HFF-Myc (cell line): ENCODE results near the gene IRAK4.

Experiments used
- DNase-seq: peaks from one replicate; pipeline ENCODE4 v3.0.0-alpha.2; 2011; ENCODE audit warnings: low read depth; ENCODE audit errors: extremely low read depth
- H3K4me3 ChIP-seq: replicated peaks from 2 replicates; pipeline ENCODE4 v1.5.1; 2011; ENCODE audit warnings: low read depth, mild to moderate bottlenecking, control low read depth, low read length
- TF ChIP-seq, protein P1 (sequence below): IDR thresholded peaks from 2 replicates; pipeline ENCODE4 v1.5.1; 2012; ENCODE audit warnings: mild to moderate bottlenecking, low read depth, low read length, control low read depth; ENCODE audit errors: missing control alignments

The IRAK4 gene

DNA sequence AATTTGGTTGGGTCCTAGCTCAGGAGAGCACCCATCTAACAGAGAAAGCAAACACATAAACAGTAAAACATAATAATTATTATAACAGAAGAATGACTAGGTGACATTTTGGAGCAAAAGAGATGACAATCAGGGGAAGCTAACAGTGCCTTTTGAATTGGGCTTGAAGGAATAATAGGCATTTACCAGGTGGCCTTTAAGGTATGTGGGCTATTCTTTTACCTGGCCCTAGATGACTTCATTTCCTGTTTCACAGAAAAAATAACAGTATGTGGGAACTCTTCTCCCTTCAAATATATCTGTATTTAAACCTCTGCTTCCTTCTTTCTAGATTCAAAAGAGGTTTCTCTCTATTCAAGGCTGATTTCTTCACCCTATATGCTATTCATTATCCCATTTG, 3.8 kb downstream of the IRAK4 start:
- no peak for DNase-seq
- H3K4me3 ChIP-seq: no peak overlapping the region
- TF ChIP-seq, protein P1, sequence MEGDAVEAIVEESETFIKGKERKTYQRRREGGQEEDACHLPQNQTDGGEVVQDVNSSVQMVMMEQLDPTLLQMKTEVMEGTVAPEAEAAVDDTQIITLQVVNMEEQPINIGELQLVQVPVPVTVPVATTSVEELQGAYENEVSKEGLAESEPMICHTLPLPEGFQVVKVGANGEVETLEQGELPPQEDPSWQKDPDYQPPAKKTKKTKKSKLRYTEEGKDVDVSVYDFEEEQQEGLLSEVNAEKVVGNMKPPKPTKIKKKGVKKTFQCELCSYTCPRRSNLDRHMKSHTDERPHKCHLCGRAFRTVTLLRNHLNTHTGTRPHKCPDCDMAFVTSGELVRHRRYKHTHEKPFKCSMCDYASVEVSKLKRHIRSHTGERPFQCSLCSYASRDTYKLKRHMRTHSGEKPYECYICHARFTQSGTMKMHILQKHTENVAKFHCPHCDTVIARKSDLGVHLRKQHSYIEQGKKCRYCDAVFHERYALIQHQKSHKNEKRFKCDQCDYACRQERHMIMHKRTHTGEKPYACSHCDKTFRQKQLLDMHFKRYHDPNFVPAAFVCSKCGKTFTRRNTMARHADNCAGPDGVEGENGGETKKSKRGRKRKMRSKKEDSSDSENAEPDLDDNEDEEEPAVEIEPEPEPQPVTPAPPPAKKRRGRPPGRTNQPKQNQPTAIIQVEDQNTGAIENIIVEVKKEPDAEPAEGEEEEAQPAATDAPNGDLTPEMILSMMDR: no peak

DNA sequence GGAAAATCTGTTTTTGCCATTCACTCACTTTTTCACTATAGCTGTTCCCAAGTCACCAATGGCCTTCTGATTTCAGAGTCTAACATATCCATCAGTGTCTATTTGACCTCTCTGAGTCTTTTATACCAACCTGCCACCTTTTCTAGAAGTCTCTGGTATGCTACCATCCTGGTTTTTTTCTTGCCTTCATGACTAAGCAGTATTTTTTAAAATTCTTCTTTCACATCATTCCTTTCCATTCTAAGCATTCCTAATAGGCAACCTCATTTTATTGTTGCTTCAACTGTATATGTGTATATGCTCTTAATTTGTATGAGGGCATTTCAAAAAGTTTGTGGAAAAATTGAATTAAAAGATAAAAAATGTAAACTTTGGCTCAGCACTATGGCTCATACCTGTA, 5.0 kb downstream of the IRAK4 start:
- DNase-seq: no peak
- TF ChIP-seq, protein P1: no peak
- H3K4me3 ChIP-seq: no peak overlapping the region

DNA sequence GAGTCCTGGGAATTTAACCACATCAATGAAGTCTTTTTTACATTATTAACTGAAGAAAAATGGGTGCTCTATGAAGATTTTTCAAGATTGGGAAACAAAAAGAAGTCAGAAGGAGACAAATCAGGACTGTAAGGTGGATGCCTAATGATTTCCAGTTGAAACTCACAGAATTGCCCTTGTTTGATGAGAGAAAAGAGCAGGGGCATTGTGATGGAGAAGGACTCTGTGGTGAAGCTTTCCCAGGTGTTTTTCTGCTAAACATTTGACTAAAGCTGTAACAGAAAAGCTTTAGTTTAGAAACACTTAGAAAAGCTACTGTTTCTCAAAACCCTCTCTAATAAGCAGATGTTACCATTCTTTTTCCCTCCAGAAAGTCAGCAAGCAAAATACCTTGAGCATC, 5.8 kb downstream of the IRAK4 start:
- no peak overlapping the region for H3K4me3 ChIP-seq
- TF ChIP-seq, protein P1: no peak

DNA sequence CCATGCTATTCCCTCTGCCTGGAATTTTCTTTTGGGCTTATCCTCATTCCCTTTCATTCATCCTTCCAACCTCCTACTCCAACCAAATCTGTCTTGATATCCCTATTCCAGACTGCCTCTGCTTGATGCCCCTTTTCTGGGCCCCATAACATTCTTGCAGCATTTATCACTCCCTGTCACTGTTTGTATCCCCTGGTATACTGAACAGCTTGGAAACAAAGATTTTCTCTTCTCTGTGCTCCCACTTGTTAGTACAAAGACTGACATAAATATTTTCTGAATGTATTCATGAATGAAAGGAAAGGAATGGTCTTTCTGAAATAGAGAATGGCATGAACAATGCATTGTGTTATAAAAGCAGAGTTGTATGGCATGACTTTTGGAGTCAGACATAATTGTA, 7.5 kb downstream of the IRAK4 start:
- DNase-seq: no peak
- H3K4me3 ChIP-seq: no peak overlapping the region
- TF ChIP-seq, protein P1: no peak

More for the DNA sequence above, 5.8 kb downstream of the IRAK4 start:
- DNase-seq: no peak

DNA sequence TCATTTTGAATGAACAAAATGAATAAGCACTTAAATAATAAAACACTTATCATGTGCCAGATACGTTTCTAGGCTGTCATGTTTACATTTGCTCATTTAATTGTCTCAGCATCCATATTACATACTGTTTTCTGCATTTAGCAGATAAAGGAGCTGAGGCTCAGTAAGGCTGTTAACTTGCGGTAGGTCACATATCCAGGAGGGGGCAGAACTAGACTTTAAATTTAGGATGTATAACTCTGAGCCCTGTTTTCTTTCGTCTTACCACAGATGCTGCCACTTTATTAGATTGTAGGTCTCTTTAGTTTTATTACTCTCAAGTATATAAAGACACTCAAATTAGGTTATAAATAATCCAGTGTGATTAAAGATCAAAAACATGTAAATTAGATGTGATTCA, 17.7 kb downstream of the IRAK4 start:
- TF ChIP-seq, protein P1: peak; percentile 52
- no peak overlapping the region for H3K4me3 ChIP-seq
- DNase-seq: no peak

DNA sequence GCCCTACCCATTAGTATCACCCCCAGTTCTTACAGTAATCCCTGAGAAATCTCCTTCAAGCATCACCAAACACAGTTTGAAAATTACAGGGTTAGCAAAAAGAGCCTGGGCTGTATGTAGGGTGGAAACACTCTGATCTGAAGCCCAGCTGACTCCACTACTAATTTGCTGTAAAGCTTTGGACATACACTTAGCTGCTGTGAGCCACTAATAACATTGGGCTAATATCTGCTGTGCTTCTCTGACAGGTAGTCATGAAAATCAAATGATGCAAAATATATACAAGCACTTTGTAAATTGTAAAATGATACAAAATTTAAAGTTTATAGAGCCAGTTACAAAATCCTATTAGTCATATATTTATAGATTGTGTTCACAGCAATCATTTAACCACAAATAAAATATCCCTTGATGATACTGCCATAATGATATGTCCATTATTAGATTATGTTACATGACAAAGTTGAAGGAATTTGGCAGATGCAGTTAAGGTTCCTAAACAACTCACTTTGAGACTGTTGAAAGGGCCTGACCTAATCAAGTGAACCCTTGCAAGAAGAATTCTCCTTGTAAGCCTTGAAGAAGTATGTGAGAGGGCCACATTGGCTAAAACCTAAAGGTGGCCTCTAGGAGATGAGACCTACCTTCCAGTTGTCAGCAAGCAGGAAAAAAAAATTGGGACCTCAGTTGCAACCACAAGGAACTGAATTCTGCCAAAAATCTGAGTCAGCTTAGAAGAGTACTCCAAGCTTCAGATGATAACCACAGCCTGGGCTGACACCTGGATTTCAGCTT, 28.3 kb downstream of the IRAK4 start:
- DNase-seq: no peak
- no peak overlapping the region for H3K4me3 ChIP-seq
- TF ChIP-seq, protein P1: no peak

DNA sequence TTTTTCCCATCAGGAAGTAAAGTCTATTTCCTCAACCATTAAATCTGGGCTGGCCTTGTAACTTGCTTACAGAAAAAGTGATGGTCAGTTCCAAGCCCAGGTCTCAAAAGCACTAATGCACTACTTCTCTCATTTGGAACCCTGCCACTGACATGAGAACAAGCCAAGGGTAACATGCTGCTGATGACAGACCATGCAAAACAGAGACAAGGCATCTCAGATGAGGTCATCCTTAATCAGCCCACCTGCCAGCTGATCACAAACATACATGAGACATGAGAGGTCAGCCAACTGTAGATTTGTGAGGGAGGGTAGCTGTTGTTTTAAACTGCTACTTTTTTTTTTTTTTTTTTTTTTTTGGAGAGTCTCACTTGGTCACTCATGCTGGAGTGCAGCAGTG, 31.2 kb downstream of the IRAK4 start:
- H3K4me3 ChIP-seq: no peak overlapping the region
- TF ChIP-seq, protein P1: no peak
- no peak for DNase-seq
